HCT116 (cell line): Measurements from ENCODE around the gene TMEM198.

Experiments used
- ATF3 ChIP-seq: IDR thresholded peaks from 2 replicates; pipeline ENCODE4 v1.6.1; 2012
- CEBPB ChIP-seq: IDR thresholded peaks from 2 replicates; pipeline ENCODE4 v1.6.1; 2012; ENCODE audit warnings: low read depth
- CTCF ChIP-seq, 3 experiments: fragments of 200-600 bp in 1 of 3; sonication (generic) in 1 of 3; IDR thresholded peaks in 2 of 3; conservative IDR thresholded peaks in 1 of 3; 2 replicates each; pipeline ENCODE4 v1.5.1; 2012 to 2017; ENCODE audit warnings: low read depth in 2 of 3, low read length in 2 of 3, antibody characterized with exemption in 1 of 3, borderline replicate concordance in 1 of 3, control low read depth in 1 of 3, mild to moderate bottlenecking in 1 of 3, mixed read lengths in 1 of 3, mixed run types in 1 of 3, moderate library complexity in 1 of 3; ENCODE audit not compliant: insufficient read depth in 1 of 3
- EGR1 ChIP-seq: IDR thresholded peaks from 2 replicates; pipeline ENCODE4 v1.6.1; 2012; ENCODE audit warnings: low read depth
- EZH2phosphoT487 ChIP-seq: fragments of 200-600 bp; IDR thresholded peaks from 2 replicates; pipeline ENCODE4 v1.6.1; 2018; ENCODE audit warnings: antibody characterized with exemption, borderline replicate concordance
- MAX ChIP-seq: IDR thresholded peaks from 2 replicates; pipeline ENCODE4 v1.6.1; 2012
- POLR2A ChIP-seq: IDR thresholded peaks from 2 replicates; pipeline ENCODE4 v1.7.0; 2011; ENCODE audit warnings: borderline replicate concordance; ENCODE audit not compliant: insufficient read depth, insufficient read length; ENCODE audit errors: extremely low read depth
- POLR2AphosphoS5 ChIP-seq: IDR thresholded peaks from 2 replicates; pipeline ENCODE4 v1.6.1; 2011; ENCODE audit warnings: mild to moderate bottlenecking, low read depth, low read length, moderate library complexity
- RAD21 ChIP-seq: IDR thresholded peaks from 2 replicates; pipeline ENCODE4 v1.6.1; 2012; ENCODE audit warnings: low read depth, mild to moderate bottlenecking
- SP1 ChIP-seq: IDR thresholded peaks from 2 replicates; pipeline ENCODE4 v1.6.1; 2012; ENCODE audit warnings: low read depth
- ZBTB33 ChIP-seq: IDR thresholded peaks from 2 replicates; pipeline ENCODE4 v1.6.1; 2011; ENCODE audit warnings: mild to moderate bottlenecking, low read length, moderate library complexity; ENCODE audit not compliant: insufficient replicate concordance; ENCODE audit errors: extremely low read depth
- ZFX ChIP-seq: fragments of 450-650 bp; IDR thresholded peaks from 2 replicates; pipeline ENCODE4 v1.6.1; 2017
- ZNF274 ChIP-seq: fragments of 200-500 bp; sonication (Bioruptor generic); IDR thresholded peaks from 2 replicates; pipeline ENCODE4 v1.6.1; 2014; ENCODE audit warnings: mild to moderate bottlenecking, low read depth, low read length, inconsistent platforms

- no peak for TF ChIP-seq ZNF274
- no peak for TF ChIP-seq CTCF (IDR thresholded peaks at IDR 0.05 in 2 of 3, conservative IDR thresholded peaks at IDR 0.05 in 1 of 3; ENCODE audit: borderline replicate concordance in 1 of 3, insufficient read depth in 1 of 3, low read depth in 2 of 3, low read length in 2 of 3)
- no peak for TF ChIP-seq ATF3
- no peak for TF ChIP-seq ZFX
- TF ChIP-seq POLR2AphosphoS5 = no peak
- no peak for TF ChIP-seq POLR2A
- no peak for TF ChIP-seq CEBPB
- no peak for TF ChIP-seq RAD21
- no peak for TF ChIP-seq EGR1
- TF ChIP-seq EZH2phosphoT487 = no peak
- TF ChIP-seq MAX = no peak
- TF ChIP-seq ZBTB33 = no peak
- TF ChIP-seq SP1 = no peak
These were observed 27.7 kb downstream of the TMEM198 start, which contains the start of gene OBSL1 for GRCh38 chr2:219571311-219572236.
